Calu3 (cell line): ENCODE measurements around the gene ZNF148. TPM values are rescaled to one million over a fixed set of nuclear protein-coding genes. Genes with fewer than 3 reads are reported as not detected.
A peak's percentile ranks its signal among the peaks of the same experiment; 100 is the strongest.

ENCODE experiments used
- BruUV-seq: library from RNA; stranded (reverse); fragments of 400-500 nt; replicated peaks from 2 replicates; lab custom pipeline; 2021; lab: Mats Ljungman, UMichigan
- CTCF ChIA-PET: fragments of 300-600 bp; sonication (Branson Sonifier 250); formaldehyde crosslinking; loops from one replicate; lab custom pipeline; 2022; ENCODE audit warnings: antibody characterized with exemption; lab: Charles Lee
- DNase-seq: peaks from one replicate; pipeline ENCODE4 v3.0.0; 2022
- H3K27ac Mint-ChIP-seq: one replicate; pipeline ENCODE4 v1.8.0; 2022; ENCODE audit warnings: mixed read lengths; ENCODE audit not compliant: unreplicated experiment
- H3K27me3 Mint-ChIP-seq: one replicate; pipeline ENCODE4 v1.8.0; 2022; ENCODE audit warnings: mixed read lengths; ENCODE audit not compliant: unreplicated experiment
- H3K36me3 Mint-ChIP-seq: one replicate; pipeline ENCODE4 v1.8.0; 2022; ENCODE audit warnings: mild to moderate bottlenecking, moderate library complexity, mixed read lengths; ENCODE audit not compliant: insufficient read depth, unreplicated experiment
- H3K4me1 Mint-ChIP-seq: one replicate; pipeline ENCODE4 v1.8.0; 2022; ENCODE audit warnings: mild to moderate bottlenecking, low read depth, mixed read lengths; ENCODE audit not compliant: unreplicated experiment
- H3K4me3 Mint-ChIP-seq: one replicate; pipeline ENCODE4 v1.8.0; 2022; ENCODE audit warnings: mild to moderate bottlenecking, low read depth, moderate library complexity, mixed read lengths; ENCODE audit not compliant: unreplicated experiment
- H3K9me3 Mint-ChIP-seq: one replicate; pipeline ENCODE4 v1.8.0; 2022; ENCODE audit warnings: low read depth, mixed read lengths; ENCODE audit not compliant: unreplicated experiment
- CTCF ChIP-seq: fragments of 200-600 bp; IDR thresholded peaks from one replicate; pipeline ENCODE4 v1.8.0; 2022; ENCODE audit warnings: antibody characterized with exemption; ENCODE audit not compliant: unreplicated experiment
- intact Hi-C: fragments of 100-400 bp; cut with micrococcal nuclease; formaldehyde crosslinking; loops from one replicate; pipeline ENCODE4 v1.10.0; 2022; ENCODE audit not compliant: unreplicated experiment
- total RNA-seq: library from RNA; stranded (reverse); gene quantifications from 2 replicates; pipeline ENCODE4 v1.2.3, GENCODE V29; 2022

ZNF148 gene
- total RNA-seq, 1 experiment from 2014 or later = 55.0 TPM

DNA sequence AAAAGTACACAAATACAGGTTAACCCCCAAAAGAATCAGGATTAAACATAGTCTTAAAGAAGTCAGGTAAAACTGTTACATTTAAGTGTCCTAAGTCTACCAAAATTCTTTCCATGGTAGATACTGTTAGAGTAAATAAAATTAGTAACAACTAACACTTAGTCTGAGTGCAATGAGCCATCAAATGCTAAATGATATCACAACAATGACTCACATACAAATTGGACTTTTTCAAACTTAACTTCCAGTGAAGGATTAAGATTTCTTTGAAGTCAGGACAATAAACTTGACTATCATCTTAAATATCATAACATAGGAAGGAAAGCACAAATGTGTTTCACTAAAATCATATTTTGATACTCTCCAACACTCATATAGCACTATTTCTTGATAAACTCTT lies 43.9 kb downstream of the ZNF148 start:
- no peak for DNase-seq
- CTCF ChIA-PET = no interaction called here
- Mint-ChIP-seq H3K9me3 (peaks cover 4% of the 10 kb centered on the region), H3K27me3 (no peaks in the 10 kb centered on the region), H3K4me3 (no peak overlapping the region), H3K4me1 (peaks cover 22% of the 10 kb centered on the region), H3K27ac (no peak overlapping the region), H3K36me3 (peaks cover 3% of the 10 kb centered on the region)
- intact Hi-C loops = no loop called here
- no peak for TF ChIP-seq CTCF
- BruUV-seq = no TSS peak

- H3K4me1 Mint-ChIP-seq = peaks cover 9% of the 10 kb centered on the region
- no peak overlapping the region for H3K27ac Mint-ChIP-seq
- no peak for TF ChIP-seq CTCF
- no peaks in the 10 kb centered on the region for H3K27me3 Mint-ChIP-seq
- H3K36me3 Mint-ChIP-seq = peaks cover 14% of the 10 kb centered on the region
- intact Hi-C loops = no loop called here
- H3K4me3 Mint-ChIP-seq = no peak overlapping the region
- no TSS peak for BruUV-seq
- CTCF ChIA-PET = no interaction called here
- no peak for DNase-seq
- no peaks in the 10 kb centered on the region for H3K9me3 Mint-ChIP-seq
Measured at GRCh38 chr3:125326957-125327356, 48.2 kb downstream of the ZNF148 start.

GRCh38 chr3:125325746-125326145 lies 49.4 kb downstream of the ZNF148 start:
- intact Hi-C loops = no loop called here
- H3K36me3 Mint-ChIP-seq = peaks cover 17% of the 10 kb centered on the region
- H3K9me3 Mint-ChIP-seq = no peaks in the 10 kb centered on the region

DNA sequence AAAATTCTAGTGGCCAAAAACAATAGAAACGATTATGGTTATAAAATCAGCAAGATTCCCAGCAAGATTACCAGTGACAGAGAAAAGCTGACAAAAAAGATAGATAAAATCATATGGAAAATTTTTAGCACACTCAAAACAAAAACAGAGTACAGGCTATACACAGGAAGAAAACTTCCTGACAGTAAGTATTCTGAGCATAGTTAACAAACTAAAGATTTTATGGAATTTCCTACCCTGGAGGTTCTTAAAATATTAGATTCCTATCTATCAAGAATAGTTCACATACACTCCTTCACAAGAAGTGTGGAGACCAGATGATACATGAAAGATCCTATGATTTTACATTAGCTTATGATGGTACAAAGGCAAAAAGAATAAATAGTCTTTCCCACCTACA lies 50.8 kb downstream of the ZNF148 start:
- no peaks in the 10 kb centered on the region for H3K27me3 Mint-ChIP-seq
- BruUV-seq = no TSS peak
- CTCF ChIA-PET = no interaction called here
- no peak overlapping the region for H3K27ac Mint-ChIP-seq
- no peaks in the 10 kb centered on the region for H3K9me3 Mint-ChIP-seq
- DNase-seq = no peak
- peaks cover 19% of the 10 kb centered on the region for H3K4me1 Mint-ChIP-seq
- intact Hi-C loops = no loop called here
- peaks cover 22% of the 10 kb centered on the region for H3K36me3 Mint-ChIP-seq
- H3K4me3 Mint-ChIP-seq = no peak overlapping the region
- TF ChIP-seq CTCF = no peak

More at GRCh38 chr3:125325746-125326145, 49.4 kb downstream of the ZNF148 start:
- no peaks in the 10 kb centered on the region for H3K27me3 Mint-ChIP-seq
- no peak overlapping the region for H3K4me3 Mint-ChIP-seq
- BruUV-seq = no TSS peak
- H3K4me1 Mint-ChIP-seq = peaks cover 9% of the 10 kb centered on the region
- peak overlapping the region; percentile 10 for H3K27ac Mint-ChIP-seq
- CTCF ChIA-PET = interaction anchor here (0.6 kb wide), 1 partner anchor 194 kb away, joined by 3 read pairs; the partner anchor contains the start of gene SNX4
- no peak for DNase-seq
- no peak for TF ChIP-seq CTCF
